Measurements from ENCODE around the gene DCTN4. TPM values are rescaled to one million over a fixed set of nuclear protein-coding genes. Genes with fewer than 3 reads are reported as not detected.

DCTN4 gene
- total RNA-seq, 1 donor from 2014 or later: 82.4 TPM

- H3K27ac Mint-ChIP-seq: no peak overlapping the region
Measured at GRCh38 chr5:150765011-150765798, 6.4 kb upstream of the DCTN4 start.

GRCh38 chr5:150764530-150764929 is 5.7 kb upstream of the DCTN4 start:
- Mint-ChIP-seq H3K4me3 (no peak overlapping the region), H3K27me3 (ENCODE audit: low read depth) (peaks cover 9% of the 10 kb centered on the region), H3K9me3 (peaks cover 4% of the 10 kb centered on the region), H3K4me1 (peaks cover 22% of the 10 kb centered on the region), H3K27ac (peak overlapping the region; percentile 74), H3K36me3 (no peaks in the 10 kb centered on the region)
- TF ChIP-seq CTCF (IDR thresholded peaks at IDR 0.05; ENCODE audit: unreplicated experiment): no peak
- DNase-seq (ENCODE audit: low spot score in 2 of 2, unreplicated experiment in 2 of 2): no peak

More at GRCh38 chr5:150765011-150765798, 6.4 kb upstream of the DCTN4 start:
- Mint-ChIP-seq H3K36me3 (no peaks in the 10 kb centered on the region), H3K4me1 (peaks cover 22% of the 10 kb centered on the region), H3K9me3 (peaks cover 4% of the 10 kb centered on the region), H3K27me3 (ENCODE audit: low read depth) (peaks cover 9% of the 10 kb centered on the region), H3K4me3 (no peak overlapping the region)
- DNase-seq (ENCODE audit: low spot score in 2 of 2, unreplicated experiment in 2 of 2): no peak
- no peak for TF ChIP-seq CTCF (IDR thresholded peaks at IDR 0.05; ENCODE audit: unreplicated experiment)

GRCh38 chr5:150763023-150763769 is 4.4 kb upstream of the DCTN4 start:
- Mint-ChIP-seq H3K27ac (peak overlapping the region; percentile 84), H3K27me3 (ENCODE audit: low read depth) (peaks cover 9% of the 10 kb centered on the region), H3K36me3 (no peaks in the 10 kb centered on the region), H3K4me3 (no peak overlapping the region), H3K4me1 (peaks cover 29% of the 10 kb centered on the region), H3K9me3 (peaks cover 4% of the 10 kb centered on the region)
- DNase-seq (ENCODE audit: low spot score in 2 of 2, unreplicated experiment in 2 of 2): peak; percentile 37 to 67
- no peak for TF ChIP-seq CTCF (IDR thresholded peaks at IDR 0.05; ENCODE audit: unreplicated experiment)

- no peak for TF ChIP-seq CTCF (IDR thresholded peaks at IDR 0.05; ENCODE audit: unreplicated experiment)
- peaks cover 4% of the 10 kb centered on the region for H3K9me3 Mint-ChIP-seq
- peaks cover 4% of the 10 kb centered on the region for H3K27me3 Mint-ChIP-seq (ENCODE audit: low read depth)
- H3K4me1 Mint-ChIP-seq: peaks cover 31% of the 10 kb centered on the region
- peak overlapping the region; percentile 84 for H3K27ac Mint-ChIP-seq
- DNase-seq (ENCODE audit: low spot score in 2 of 2, unreplicated experiment in 2 of 2): no peak
- H3K4me3 Mint-ChIP-seq: no peak overlapping the region
- no peaks in the 10 kb centered on the region for H3K36me3 Mint-ChIP-seq
Measured at GRCh38 chr5:150762211-150762610, 3.4 kb upstream of the DCTN4 start.

- H3K4me3 Mint-ChIP-seq: no peak overlapping the region
- H3K27ac Mint-ChIP-seq: no peak overlapping the region
- H3K27me3 Mint-ChIP-seq (ENCODE audit: low read depth): no peaks in the 10 kb centered on the region
- peaks cover 14% of the 10 kb centered on the region for H3K36me3 Mint-ChIP-seq
- TF ChIP-seq CTCF (IDR thresholded peaks at IDR 0.05; ENCODE audit: unreplicated experiment): no peak
- H3K4me1 Mint-ChIP-seq: peaks cover 29% of the 10 kb centered on the region
- no peak for DNase-seq (ENCODE audit: low spot score in 2 of 2, unreplicated experiment in 2 of 2)
- H3K9me3 Mint-ChIP-seq: no peaks in the 10 kb centered on the region
Measured at GRCh38 chr5:150759334-150759583, 442 bp upstream of the DCTN4 start.
